GM19025 (cell line): ENCODE data around the gene CASQ2.

Source experiments
- ATAC-seq: cut with Tn5 transposase; IDR thresholded peaks from one replicate; pipeline ENCODE4 v1.9.1; 2021; ENCODE audit warnings: mild to moderate bottlenecking, low read depth, moderate library complexity; ENCODE audit not compliant: unreplicated experiment

Gene CASQ2

GRCh38 chr1:115669886-115670285, 98.6 kb downstream of the CASQ2 start:
- no peak for ATAC-seq

GRCh38 chr1:115669002-115669673, 99.4 kb downstream of the CASQ2 start:
- ATAC-seq: no peak

DNA sequence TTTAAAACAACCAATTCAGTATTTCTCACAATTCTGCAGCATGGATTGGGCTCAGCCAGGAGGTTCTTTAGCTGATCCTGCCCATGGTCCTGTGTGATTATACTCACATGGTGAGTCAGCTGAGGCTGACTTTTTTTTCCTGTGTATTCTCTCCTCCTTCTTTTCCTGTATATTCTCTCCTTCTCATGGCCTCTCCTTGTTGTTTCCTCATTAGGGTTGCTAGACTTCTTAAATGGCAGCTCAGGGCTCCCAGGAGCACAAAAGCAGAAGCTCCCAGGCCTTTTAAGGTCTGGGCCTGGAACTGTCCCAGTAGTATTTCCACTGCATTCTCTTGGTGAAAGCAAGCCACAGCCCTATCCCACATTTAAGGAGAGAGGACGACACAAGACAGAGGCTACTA, 99.9 kb downstream of the CASQ2 start:
- no peak for ATAC-seq

DNA sequence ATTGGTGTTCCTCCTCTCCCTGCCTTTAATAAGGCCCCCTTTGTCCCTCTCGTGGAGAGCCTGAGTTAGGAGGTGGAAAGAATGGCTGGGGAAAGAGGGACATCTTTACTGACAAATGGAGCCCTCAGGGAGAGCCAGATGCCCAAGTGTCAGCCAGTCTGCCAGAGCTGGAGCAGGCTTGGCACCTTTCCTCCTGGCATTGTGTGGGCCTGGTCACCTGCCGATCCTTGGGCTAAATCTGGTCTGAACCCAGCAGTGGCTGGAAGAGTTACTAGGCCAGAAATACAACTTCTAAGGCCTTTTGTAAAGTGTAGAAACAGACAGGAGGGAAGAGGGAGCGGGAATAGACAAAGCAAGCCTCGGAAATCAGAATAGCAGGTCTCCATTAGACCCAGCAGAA, 101.8 kb downstream of the CASQ2 start:
- ATAC-seq: no peak

- ATAC-seq: no peak
These were observed 102.3 kb downstream of the CASQ2 start for GRCh38 chr1:115666206-115666605.

DNA sequence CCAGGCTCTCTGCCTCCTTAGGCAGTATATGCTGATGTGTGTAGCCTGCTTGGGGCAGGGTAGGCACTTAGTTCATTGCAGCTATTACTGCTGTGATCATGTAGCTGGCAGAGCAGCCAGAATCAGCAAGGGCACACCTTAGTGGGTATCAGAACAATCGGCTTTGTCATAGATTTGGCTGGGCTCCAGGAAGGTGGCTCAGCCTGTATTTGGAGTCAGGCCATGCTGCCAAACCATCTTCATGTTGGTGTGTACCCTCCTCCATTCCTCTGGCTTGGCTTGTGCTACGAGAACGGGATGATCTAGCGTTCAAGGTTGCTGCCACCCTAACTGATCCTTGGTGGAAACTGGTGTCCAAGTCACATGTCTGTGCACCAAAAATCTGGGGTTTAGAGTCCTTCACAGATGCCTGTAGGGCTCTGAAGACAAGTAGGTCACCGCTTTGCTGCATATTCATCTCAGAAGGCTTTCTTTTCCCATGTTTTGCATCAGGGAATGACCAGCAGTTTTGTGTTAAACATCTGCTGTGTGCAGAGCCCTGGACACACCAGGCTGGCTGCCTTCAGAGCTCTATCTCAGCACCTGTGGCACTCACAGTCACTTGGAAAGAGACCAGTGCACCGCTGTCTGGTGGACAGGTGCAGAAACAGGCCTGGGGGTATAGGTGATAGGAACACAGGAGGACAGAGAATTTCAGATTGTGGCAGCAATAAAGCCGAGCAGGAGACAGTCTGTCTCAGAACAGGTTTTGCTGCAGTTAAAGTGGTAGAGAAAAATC, 103.0 kb downstream of the CASQ2 start:
- ATAC-seq: no peak

- no peak for ATAC-seq
These were observed 107.4 kb downstream of the CASQ2 start for GRCh38 chr1:115661157-115661556.

DNA sequence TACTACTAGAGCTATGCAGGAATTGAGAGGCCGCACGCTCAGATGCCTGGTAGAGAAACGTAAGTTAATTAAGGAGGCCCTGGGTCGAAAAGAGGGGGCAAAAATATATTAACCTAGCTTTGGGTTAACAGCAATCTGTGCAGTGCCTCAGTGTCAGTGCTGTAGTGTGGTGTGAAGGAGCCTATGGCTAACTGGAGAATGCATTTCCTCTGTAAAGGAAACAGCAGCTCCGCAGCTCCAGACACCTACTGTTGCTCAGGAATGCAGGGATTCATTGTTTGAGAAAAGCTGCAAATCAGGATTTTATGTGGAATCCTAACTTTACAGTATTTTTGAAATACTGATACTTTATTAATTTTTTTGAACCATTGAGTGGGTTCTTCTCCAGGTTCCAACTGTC, 108.4 kb downstream of the CASQ2 start:
- ATAC-seq: no peak

DNA sequence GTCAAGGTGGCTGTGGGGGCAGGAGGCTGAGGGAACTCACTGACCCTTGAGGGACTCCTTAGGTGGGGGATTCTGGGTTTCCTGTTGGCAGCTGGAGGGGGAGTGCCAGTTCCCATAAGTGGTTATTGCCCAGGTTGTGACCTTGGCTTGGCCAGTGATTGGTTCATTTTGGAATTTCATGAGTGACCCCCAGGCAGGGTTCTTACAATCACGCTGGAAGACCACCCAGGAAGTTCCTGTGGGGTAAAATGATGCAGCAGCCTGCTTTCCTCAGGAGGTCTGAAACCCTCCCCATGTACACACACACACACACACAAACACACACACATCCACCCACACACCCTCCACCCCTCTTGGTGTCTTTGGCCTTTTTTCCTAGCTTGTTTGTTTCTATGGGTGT, 109.9 kb downstream of the CASQ2 start:
- ATAC-seq: no peak

GRCh38 chr1:115656461-115657077, 111.9 kb downstream of the CASQ2 start:
- no peak for ATAC-seq

DNA sequence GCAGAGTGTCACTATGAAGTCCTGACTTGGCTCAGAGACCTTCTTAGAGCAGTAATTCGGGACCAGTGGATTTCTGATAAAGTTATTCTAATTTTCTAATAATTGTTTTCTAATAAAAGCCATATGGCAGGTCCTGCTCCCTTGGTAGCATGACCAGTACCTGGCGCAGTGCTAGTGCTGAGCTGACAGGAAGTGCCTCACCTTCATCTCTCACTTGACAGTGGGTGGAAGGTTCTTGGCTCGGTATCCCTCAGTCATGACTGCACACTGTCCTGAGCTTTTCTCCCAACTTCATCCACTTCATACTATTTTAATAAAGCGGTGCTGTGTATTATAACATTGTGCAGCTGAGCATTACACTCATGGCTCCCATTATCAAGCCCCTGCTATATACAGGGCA, 112.6 kb downstream of the CASQ2 start:
- ATAC-seq: no peak

GRCh38 chr1:115655306-115655663, 113.2 kb downstream of the CASQ2 start:
- ATAC-seq: no peak

DNA sequence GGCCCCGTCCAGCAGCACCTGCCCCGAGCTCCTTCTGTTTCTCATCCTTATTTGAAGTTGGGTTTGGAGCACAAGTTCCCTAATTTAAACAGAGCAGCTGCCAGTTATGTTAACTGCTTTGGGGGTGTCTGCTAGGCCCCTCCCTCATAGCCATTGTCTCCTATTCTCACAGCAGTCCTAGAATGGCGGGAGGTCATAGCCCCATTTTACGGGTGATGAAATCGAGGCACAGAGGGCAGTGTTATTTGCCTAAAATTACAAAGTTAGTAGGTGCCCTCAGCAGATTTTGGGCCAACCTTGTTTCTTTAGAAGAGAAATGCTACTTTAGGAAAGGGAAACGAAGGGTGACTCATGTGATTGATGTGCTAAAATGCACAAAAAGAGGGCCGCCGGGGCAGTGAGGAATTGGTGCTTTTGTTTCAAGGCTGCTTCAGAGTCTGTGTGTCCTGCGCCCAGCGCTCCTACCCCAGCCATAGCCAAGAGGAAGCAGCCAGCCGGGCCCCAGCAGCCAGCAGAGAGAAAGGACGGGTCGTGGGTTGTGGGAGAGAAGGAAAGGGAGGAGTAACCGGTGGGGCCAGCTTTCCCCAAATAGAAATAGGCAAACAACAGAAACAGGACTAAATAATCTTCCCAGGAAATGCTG, 113.7 kb downstream of the CASQ2 start:
- ATAC-seq: no peak

DNA sequence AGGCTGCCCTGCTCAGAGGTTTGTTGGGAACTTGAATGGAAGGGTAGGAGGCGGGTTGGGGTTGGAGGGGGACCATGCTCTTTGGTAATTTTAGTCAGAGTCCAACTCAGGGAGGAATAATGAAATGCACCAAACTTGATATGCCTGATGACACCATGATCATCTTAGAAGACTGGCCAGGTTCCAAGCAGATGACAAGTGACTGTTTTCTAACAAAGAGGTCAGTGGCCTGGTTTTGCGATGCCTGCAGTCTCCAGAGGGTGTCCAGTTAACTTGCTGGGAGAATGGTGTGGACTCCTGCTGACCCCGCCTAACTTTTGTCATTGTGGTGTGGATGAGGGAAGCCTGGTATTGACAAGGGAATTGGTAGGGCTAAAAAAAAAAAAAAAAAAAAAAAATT, 114.4 kb downstream of the CASQ2 start:
- no peak for ATAC-seq

- no peak for ATAC-seq
These were observed 116.2 kb downstream of the CASQ2 start for GRCh38 chr1:115652236-115652788.

DNA sequence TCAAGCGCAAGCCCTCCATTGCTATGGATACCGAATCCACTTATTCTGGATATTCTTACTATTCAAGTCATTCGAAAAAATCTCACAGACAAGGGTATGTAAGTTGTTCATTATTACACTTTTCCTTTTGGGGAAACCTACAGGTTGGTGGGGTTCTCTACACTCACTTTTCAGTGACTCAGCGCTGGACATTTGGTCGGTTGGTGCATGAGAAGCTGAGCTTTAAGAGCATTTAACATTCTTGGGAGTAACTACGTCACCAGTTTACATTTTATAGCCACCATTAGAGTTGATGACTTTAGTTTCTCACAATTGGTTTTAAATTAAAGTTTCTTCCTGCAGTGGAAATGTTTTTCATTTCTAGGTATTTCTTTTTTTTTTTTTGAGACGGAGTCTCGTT, 117.1 kb downstream of the CASQ2 start:
- ATAC-seq: no peak

- no peak for ATAC-seq
These were observed 117.6 kb downstream of the CASQ2 start for GRCh38 chr1:115650961-115651360.
